Measurements from ENCODE around the gene POMGNT2. TPM values are rescaled to one million over a fixed set of nuclear protein-coding genes. Genes with fewer than 3 reads are reported as not detected.
"Not testable (repeated sequence)": the region's sequence is repeated elsewhere in the genome, so short reads cannot be mapped to it uniquely, and the experiment has no call there.

Gene POMGNT2
- total RNA-seq, 1 donor from 2014 or later: 3.9 TPM

DNA sequence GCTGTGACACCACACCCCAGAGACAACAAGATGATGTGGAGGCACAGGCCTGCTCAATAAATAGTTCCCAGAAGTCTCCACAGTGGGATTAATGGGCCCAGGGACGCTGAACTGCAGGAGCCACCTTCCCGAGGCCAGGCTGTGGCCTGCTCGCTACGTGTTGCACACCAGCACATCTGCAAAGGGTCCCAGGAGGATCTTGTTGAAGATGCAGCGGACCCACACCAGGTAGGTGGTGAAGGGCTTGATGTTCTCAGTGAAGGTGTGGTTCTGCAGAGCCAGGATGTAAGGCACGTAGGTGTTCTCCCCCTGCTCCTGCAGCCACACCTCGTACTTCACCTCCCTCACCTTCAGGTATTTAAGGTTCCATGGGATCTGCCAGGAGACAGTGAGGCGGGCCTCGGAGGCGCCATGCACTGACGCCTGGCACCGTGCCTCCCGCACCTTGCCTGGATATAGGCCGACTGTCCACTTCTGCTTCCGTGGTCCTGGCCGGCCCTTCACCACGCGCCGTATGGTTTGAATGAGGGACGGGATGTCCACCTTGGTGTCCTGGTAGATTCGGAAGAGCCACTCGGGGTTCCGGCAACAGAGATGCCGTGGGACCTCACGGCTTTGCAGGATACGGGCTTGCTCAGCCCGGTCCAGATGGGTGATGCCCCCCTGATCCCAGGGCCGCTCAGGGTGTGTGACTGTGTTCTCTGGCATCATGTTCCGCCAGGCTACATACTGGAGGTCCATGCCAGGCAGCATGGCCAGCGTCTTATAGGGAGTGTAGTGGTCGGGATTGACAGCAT is 26.1 kb downstream of the POMGNT2 start:
- peaks cover 3% of the 10 kb centered on the region for H3K27me3 Mint-ChIP-seq (ENCODE audit: low read depth)
- H3K4me1 Mint-ChIP-seq (ENCODE audit: low read depth): peaks cover 2% of the 10 kb centered on the region
- H3K36me3 Mint-ChIP-seq (ENCODE audit: low read depth): peaks cover 11% of the 10 kb centered on the region
- intact Hi-C loops (cut with micrococcal nuclease): no loop called here
- H3K27ac Mint-ChIP-seq: no peak overlapping the region
- no peak for DNase-seq (ENCODE audit: low spot score)
- H3K4me3 Mint-ChIP-seq (ENCODE audit: low read depth): no peak overlapping the region
- H3K9me3 Mint-ChIP-seq: peaks cover 12% of the 10 kb centered on the region

DNA sequence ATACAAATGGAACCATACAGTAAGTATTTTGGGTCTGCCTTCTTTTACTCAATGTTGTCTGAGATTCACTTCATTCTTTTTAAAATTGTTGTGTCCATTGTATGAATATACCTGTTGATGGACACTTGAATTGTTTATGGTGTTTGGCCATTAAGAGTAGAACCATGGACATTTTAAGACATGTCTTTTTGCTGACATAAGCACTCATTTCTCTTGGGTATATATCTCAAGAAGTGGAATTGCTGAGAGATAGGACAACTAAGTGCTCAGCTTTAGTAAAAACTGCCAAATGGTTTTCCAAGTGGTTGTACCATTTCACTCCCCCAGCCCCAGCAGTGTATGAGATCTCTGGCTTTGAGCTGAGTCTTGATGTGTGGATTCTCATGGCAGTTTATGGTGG is 28.2 kb downstream of the POMGNT2 start:
- intact Hi-C loops (cut with micrococcal nuclease): no loop called here
- peaks cover 7% of the 10 kb centered on the region for H3K4me1 Mint-ChIP-seq (ENCODE audit: low read depth)
- no peak overlapping the region for H3K4me3 Mint-ChIP-seq (ENCODE audit: low read depth)
- no peak overlapping the region for H3K27ac Mint-ChIP-seq
- H3K9me3 Mint-ChIP-seq: peaks cover 2% of the 10 kb centered on the region
- peaks cover 3% of the 10 kb centered on the region for H3K27me3 Mint-ChIP-seq (ENCODE audit: low read depth)
- peaks cover 11% of the 10 kb centered on the region for H3K36me3 Mint-ChIP-seq (ENCODE audit: low read depth)
- DNase-seq (ENCODE audit: low spot score): no peak

DNA sequence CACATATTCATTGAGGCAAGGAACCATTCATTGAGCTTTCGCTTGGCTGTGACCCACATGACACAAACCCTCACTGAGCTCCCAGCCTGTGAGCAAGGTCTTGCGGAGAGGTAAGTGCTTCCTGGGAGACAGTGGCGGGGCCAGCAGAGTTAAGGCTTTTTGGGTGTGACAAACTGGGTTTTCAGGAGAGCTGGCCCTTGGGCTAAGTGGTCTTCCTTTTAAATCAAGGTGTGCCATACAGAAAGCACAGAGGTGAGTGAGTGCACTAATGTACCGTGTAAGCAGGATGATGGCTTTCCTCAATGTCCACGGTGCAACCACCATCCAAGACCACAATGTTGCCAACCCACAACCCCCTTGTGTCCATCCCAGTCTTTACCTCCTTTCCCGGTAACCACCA is 28.6 kb downstream of the POMGNT2 start:
- no peak overlapping the region for H3K4me3 Mint-ChIP-seq (ENCODE audit: low read depth)
- intact Hi-C loops (cut with micrococcal nuclease): no loop called here

DNA sequence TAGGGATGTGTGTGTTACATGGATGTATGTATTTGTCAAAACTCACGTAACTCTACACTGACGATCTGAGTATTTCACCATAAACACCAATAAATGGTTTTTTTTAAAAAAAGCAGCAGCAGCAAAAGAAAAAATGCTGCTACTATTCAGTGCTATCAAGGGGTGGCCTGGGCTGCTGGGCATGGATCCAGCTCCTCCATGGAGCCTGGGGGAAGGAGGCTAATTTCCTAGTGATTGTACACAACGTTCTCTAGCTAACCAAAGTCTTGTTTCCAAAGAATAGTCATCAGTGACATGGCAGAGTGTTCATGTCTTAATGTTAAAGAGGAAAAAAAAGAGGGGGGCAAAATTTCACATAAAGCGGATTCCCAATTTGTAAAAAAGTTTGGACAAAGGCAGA is 29.0 kb downstream of the POMGNT2 start:
- no peak overlapping the region for H3K27ac Mint-ChIP-seq
- peaks cover 11% of the 10 kb centered on the region for H3K36me3 Mint-ChIP-seq (ENCODE audit: low read depth)
- no peak for DNase-seq (ENCODE audit: low spot score)
- H3K27me3 Mint-ChIP-seq (ENCODE audit: low read depth): peaks cover 3% of the 10 kb centered on the region
- peaks cover 2% of the 10 kb centered on the region for H3K9me3 Mint-ChIP-seq
- peaks cover 7% of the 10 kb centered on the region for H3K4me1 Mint-ChIP-seq (ENCODE audit: low read depth)
- H3K4me3 Mint-ChIP-seq (ENCODE audit: low read depth): no peak overlapping the region
- intact Hi-C loops (cut with micrococcal nuclease): no loop called here

More for the DNA sequence above, 28.6 kb downstream of the POMGNT2 start:
- peaks cover 3% of the 10 kb centered on the region for H3K27me3 Mint-ChIP-seq (ENCODE audit: low read depth)
- peaks cover 7% of the 10 kb centered on the region for H3K4me1 Mint-ChIP-seq (ENCODE audit: low read depth)
- no peak overlapping the region for H3K27ac Mint-ChIP-seq
- H3K9me3 Mint-ChIP-seq: peaks cover 2% of the 10 kb centered on the region
- peaks cover 11% of the 10 kb centered on the region for H3K36me3 Mint-ChIP-seq (ENCODE audit: low read depth)
- no peak for DNase-seq (ENCODE audit: low spot score)

DNA sequence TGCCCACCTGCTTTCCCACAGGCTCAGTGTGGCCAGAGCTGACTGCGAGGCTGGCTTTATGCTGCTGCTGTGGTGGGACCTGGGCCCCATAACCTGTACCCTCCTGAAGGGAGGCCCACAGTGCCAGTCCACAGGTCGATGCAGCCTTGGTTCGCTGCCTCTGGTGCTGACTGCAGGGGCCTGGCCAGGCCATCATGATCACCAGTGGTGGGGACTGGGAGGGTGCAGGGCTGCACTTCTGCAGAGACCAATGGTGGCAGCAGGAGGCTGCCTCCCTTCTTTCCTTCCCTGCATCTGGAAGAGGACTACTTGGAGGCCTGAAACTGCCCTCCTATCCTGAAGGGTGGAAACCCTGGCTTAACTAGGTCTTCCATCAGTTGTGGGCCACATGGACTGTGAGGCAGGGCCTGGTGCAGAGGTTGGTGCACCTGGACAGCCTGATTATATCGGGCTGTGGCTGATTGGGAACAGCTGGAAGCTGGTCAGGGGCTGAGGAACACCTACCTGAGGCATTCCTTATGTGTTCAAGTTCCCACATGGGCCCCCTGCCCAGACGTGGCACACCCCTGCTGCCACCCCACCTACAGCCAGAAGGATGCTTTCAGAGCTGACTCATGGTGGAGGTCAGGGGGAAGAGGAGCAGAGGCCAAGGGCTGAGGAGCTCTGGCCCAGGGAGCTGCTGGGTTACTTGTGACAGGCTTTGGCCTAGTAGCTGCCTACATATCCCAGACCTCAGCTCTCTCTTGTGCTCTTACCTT is 29.8 kb downstream of the POMGNT2 start:
- Mint-ChIP-seq H3K27ac (no peak overlapping the region), H3K36me3 (ENCODE audit: low read depth) (peaks cover 10% of the 10 kb centered on the region), H3K4me3 (ENCODE audit: low read depth) (no peak overlapping the region), H3K27me3 (ENCODE audit: low read depth) (peaks cover 3% of the 10 kb centered on the region), H3K9me3 (peaks cover 2% of the 10 kb centered on the region), H3K4me1 (ENCODE audit: low read depth) (peaks cover 7% of the 10 kb centered on the region)
- intact Hi-C loops (cut with micrococcal nuclease): no loop called here
- no peak for DNase-seq (ENCODE audit: low spot score)

DNA sequence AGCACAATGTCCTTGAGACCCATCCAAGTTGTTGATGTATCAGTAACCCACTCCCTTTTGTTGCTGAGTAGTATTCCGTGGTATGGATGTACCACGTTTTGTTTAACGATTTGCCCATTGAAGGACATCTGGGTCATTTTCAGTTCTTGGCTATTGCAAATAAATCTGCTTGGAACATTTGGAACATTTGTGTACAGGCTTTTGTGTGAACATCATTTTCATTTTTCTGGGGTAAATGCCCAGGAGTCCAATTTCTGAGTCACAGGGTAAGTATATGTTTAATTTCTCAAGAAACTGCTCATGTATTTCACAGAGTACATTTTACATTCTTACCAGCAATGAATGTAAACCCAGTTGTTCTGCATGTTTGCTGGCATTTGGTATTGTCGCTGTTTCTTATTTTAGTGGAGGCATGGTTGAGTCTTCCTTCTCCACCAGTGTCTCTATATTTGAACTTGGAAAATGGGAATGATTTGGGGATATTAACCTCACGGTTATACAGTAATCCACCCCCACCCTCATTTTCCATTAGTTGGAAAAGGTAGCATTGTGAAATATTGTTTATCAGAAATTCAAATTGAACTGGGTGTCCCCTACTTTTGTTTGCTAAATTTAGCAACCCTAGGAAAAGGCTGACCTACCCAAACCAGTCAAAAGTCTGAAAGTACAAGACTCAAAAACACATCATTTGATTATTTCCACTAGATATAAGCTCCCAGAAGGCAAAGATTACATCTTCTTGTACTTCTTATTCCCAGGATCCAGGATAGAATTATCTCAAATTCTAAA is 30.8 kb downstream of the POMGNT2 start:
- no peak overlapping the region for H3K4me3 Mint-ChIP-seq (ENCODE audit: low read depth)
- intact Hi-C loops (cut with micrococcal nuclease): no loop called here

DNA sequence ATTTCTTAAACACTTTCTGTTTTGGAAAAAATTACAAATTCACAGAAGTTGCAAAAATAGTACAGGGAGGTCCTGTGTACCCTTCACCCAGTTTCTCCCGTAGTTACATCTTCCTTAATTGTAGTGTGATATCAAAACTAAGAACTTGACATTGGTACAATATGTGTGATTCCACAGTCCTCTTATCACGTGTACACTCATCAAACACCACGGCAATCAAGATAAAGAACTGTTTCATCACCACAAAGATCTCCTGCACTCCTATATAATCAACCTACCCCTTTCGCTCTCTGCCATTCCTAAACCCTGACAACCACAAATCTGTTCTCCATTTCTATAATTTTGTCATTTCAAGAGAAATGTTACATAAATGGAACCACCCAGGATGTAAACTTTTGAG is 31.4 kb downstream of the POMGNT2 start:
- Mint-ChIP-seq H3K4me1 (ENCODE audit: low read depth) (peaks cover 7% of the 10 kb centered on the region), H3K36me3 (ENCODE audit: low read depth) (no peaks in the 10 kb centered on the region), H3K9me3 (no peaks in the 10 kb centered on the region), H3K27me3 (ENCODE audit: low read depth) (peaks cover 3% of the 10 kb centered on the region), H3K27ac (no peak overlapping the region), H3K4me3 (ENCODE audit: low read depth) (no peak overlapping the region)
- no peak for DNase-seq (ENCODE audit: low spot score)
- intact Hi-C loops (cut with micrococcal nuclease): no loop called here

More for the DNA sequence above, 30.8 kb downstream of the POMGNT2 start:
- H3K27ac Mint-ChIP-seq: no peak overlapping the region
- H3K9me3 Mint-ChIP-seq: peaks cover 2% of the 10 kb centered on the region
- no peak for DNase-seq (ENCODE audit: low spot score)
- H3K4me1 Mint-ChIP-seq (ENCODE audit: low read depth): peaks cover 7% of the 10 kb centered on the region
- H3K27me3 Mint-ChIP-seq (ENCODE audit: low read depth): peaks cover 3% of the 10 kb centered on the region
- H3K36me3 Mint-ChIP-seq (ENCODE audit: low read depth): peaks cover 4% of the 10 kb centered on the region

DNA sequence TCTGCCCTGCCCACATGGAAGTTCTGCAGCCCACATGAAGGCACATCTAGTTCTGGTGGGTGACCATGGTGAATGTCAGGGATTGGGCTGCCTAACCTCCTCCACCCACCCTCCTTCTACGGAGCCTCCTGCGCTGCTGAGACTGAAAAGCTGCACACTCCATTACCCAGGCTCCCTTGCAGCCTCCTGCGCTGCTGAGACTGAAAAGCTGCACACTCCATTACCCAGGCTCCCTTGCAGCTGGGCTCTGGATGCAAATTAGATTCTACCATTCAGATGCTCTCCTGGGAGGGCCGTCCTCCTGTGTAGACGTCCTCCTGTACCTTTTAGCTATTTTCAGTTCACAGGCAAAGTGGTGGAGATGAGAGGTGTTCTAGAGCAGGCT is 32.1 kb downstream of the POMGNT2 start:
- no peak overlapping the region for H3K4me3 Mint-ChIP-seq (ENCODE audit: low read depth)
- peaks cover 3% of the 10 kb centered on the region for H3K27me3 Mint-ChIP-seq (ENCODE audit: low read depth)
- DNase-seq (ENCODE audit: low spot score): no peak
- H3K4me1 Mint-ChIP-seq (ENCODE audit: low read depth): peaks cover 7% of the 10 kb centered on the region
- no peaks in the 10 kb centered on the region for H3K9me3 Mint-ChIP-seq
- H3K36me3 Mint-ChIP-seq (ENCODE audit: low read depth): no peaks in the 10 kb centered on the region
- H3K27ac Mint-ChIP-seq: no peak overlapping the region
- intact Hi-C loops (cut with micrococcal nuclease): no loop called here

DNA sequence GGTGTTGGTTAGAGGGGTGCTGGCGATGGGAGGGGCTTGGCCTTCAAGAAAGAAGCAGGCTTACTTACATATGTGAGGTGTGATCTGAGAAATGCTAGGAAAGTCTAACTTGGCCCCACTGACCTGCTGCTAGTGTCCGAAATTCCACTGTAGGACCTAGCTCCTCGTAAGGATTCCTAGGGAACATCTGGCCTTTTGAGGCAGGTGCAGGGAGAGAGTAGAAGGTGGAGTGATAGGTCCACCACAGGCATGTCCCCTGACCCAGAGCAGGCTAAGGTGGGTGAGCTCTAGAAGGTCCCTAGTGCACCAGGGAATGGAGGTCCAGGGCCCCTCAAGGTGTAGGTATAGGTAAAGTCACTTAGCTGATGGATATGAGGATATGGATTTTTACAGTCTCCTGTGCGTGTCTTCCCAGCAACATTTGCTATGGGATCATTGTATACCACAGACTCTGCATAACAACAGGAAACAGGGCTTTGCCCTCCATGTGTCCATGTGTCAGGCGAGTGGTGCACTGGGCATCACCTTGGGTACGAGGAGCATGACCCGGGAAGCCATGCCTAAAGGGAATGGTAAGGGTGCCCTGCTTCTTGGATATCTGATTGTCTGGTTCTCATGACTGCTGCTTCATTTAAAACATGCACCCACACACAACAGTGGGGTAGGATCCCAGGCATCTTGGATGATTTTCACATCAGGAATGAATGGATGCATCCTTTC is 32.6 kb downstream of the POMGNT2 start:
- no peak for DNase-seq (ENCODE audit: low spot score)
- H3K9me3 Mint-ChIP-seq: no peaks in the 10 kb centered on the region
- peaks cover 7% of the 10 kb centered on the region for H3K4me1 Mint-ChIP-seq (ENCODE audit: low read depth)
- intact Hi-C loops (cut with micrococcal nuclease): no loop called here
- no peak overlapping the region for H3K27ac Mint-ChIP-seq
- H3K4me3 Mint-ChIP-seq (ENCODE audit: low read depth): no peak overlapping the region
- H3K27me3 Mint-ChIP-seq (ENCODE audit: low read depth): peaks cover 3% of the 10 kb centered on the region
- H3K36me3 Mint-ChIP-seq (ENCODE audit: low read depth): no peaks in the 10 kb centered on the region

DNA sequence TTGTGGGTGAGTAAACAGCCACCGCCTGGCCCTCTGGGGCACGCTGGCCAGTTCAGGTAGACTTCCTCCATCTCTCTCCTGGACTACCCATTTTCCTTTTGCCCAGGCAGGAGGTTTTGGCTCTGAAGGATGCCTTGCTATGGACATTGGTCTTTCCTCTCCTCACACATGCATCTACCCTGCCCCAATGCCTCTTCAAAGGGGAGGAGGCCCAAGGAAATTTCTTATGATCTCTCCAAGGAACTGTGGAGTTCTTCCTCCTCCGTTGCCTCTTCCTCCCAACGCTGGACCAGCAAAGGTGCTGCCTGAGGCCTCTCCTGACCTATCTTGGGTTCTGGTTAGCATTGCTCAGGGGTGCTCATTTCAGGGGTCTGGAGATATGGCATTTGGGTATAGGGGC is 33.5 kb downstream of the POMGNT2 start:
- no peak for DNase-seq (ENCODE audit: low spot score)
- Mint-ChIP-seq H3K9me3 (no peaks in the 10 kb centered on the region), H3K27ac (no peak overlapping the region), H3K27me3 (ENCODE audit: low read depth) (peaks cover 3% of the 10 kb centered on the region), H3K36me3 (ENCODE audit: low read depth) (no peaks in the 10 kb centered on the region), H3K4me3 (ENCODE audit: low read depth) (no peak overlapping the region), H3K4me1 (ENCODE audit: low read depth) (peaks cover 7% of the 10 kb centered on the region)
- intact Hi-C loops (cut with micrococcal nuclease): no loop called here

DNA sequence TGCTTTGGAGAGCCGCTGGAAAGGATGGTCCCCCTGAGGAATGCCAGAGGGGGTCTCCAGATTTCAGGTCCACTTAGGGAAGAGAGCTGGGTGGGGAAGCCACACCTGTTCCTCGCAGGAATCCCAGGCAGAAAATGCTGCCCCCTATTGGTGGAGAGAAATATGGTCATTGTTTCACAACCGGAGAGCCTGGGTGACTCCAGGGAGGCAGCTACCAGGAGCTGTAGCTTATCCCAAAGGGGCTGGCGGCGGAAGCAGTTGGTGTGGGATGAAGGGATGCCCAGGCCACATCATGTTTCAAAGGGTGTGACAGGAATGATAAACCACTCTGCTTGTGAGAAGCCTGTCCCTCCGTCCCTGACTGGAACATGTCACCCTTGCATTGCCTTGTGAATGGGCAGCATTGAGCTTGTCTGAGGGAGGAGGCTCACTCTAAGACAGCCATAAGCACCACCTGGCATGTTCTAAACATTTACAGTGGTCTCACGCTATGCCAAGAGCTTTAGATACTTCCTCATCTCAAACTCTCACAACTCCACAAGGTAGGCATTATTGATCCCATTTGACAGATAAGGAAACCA is 34.5 kb downstream of the POMGNT2 start:
- Mint-ChIP-seq H3K4me3 (ENCODE audit: low read depth) (no peak overlapping the region), H3K4me1 (ENCODE audit: low read depth) (peaks cover 7% of the 10 kb centered on the region), H3K9me3 (no peaks in the 10 kb centered on the region), H3K27ac (no peak overlapping the region), H3K27me3 (ENCODE audit: low read depth) (no peaks in the 10 kb centered on the region), H3K36me3 (ENCODE audit: low read depth) (no peaks in the 10 kb centered on the region)
- intact Hi-C loops (cut with micrococcal nuclease): no loop called here
- no peak for DNase-seq (ENCODE audit: low spot score)

DNA sequence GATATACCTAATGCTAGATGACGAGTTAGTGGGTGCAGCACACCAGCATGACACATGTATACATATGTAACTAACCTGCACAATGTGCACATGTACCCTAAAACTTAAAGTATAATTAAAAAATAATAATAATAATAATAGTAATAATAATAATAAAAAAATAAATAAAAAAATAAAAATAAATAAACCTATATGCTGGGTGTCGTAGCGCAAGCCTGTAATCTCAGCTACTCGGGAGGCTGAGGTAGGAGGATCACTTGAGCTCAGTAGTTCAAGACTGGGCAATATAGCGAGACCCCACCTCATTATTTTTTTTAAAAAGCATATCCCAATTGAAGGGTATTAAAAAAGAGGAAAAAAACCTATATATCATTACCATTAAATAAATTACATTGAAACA is 35.2 kb downstream of the POMGNT2 start:
- DNase-seq (ENCODE audit: low spot score); H3K4me3 Mint-ChIP-seq (ENCODE audit: low read depth); H3K27me3 Mint-ChIP-seq (ENCODE audit: low read depth): not testable (repeated sequence)

More for the DNA sequence above, 35.2 kb downstream of the POMGNT2 start:
- H3K36me3 Mint-ChIP-seq (ENCODE audit: low read depth); H3K4me1 Mint-ChIP-seq (ENCODE audit: low read depth); H3K27ac Mint-ChIP-seq; intact Hi-C loops (cut with micrococcal nuclease); H3K9me3 Mint-ChIP-seq: not testable (repeated sequence)

All from activated T-helper 2 cell treated with anti-CD3 and anti-CD28 coated beads, Interferon-gamma antibody, Interleukin-2, Interleukin-4, amounts not matched to agents 10 μg/mL and 5 μg/mL and 100 μg/mL, durations not matched to agents 14 hours and 24 hours and 36 hours (primary cell).